Stimulated activated CD8-positive, alpha-beta memory T cell treated with anti-CD3 and anti-CD28 coated beads, Interleukin-12 subunit alpha, Interleukin-12 subunit beta, amount 100 ng/mL, for 4 hours (primary cell): ENCODE results near the gene TMOD1.

Source experiments
- DNase-seq: peaks from one replicate; pipeline ENCODE4 v3.0.0-alpha.2; 2020; ENCODE audit warnings: low read depth

TMOD1 gene

GRCh38 chr9:97548819-97549540, 47.5 kb downstream of the TMOD1 start:
- DNase-seq: no peak

GRCh38 chr9:97550386-97550785, 48.9 kb downstream of the TMOD1 start:
- no peak for DNase-seq

GRCh38 chr9:97551308-97551707, 49.8 kb downstream of the TMOD1 start:
- no peak for DNase-seq

DNA sequence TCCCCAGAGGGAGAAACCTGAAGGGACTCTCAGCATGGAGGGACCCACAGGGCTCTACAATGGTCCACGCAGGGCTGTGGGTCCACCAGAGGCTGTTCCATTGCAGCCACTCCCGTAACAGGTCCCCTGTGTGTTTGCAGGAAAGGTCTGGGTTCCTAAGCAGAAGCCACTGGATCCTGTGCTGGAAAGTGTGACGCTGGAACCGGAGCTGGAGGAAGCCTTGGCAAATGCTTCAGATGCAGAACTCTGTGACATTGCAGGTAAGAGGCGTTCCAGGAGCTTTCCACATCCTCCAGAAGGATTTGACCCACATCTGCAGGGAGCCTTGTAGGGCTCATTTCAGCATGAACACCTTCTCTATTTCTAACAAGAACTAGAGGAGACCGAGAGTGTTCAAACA, 51.7 kb downstream of the TMOD1 start:
- no peak for DNase-seq

GRCh38 chr9:97553841-97554240, 52.4 kb downstream of the TMOD1 start:
- DNase-seq: no peak

GRCh38 chr9:97554566-97555075, 53.2 kb downstream of the TMOD1 start:
- no peak for DNase-seq

GRCh38 chr9:97555164-97555563, 53.7 kb downstream of the TMOD1 start:
- no peak for DNase-seq

DNA sequence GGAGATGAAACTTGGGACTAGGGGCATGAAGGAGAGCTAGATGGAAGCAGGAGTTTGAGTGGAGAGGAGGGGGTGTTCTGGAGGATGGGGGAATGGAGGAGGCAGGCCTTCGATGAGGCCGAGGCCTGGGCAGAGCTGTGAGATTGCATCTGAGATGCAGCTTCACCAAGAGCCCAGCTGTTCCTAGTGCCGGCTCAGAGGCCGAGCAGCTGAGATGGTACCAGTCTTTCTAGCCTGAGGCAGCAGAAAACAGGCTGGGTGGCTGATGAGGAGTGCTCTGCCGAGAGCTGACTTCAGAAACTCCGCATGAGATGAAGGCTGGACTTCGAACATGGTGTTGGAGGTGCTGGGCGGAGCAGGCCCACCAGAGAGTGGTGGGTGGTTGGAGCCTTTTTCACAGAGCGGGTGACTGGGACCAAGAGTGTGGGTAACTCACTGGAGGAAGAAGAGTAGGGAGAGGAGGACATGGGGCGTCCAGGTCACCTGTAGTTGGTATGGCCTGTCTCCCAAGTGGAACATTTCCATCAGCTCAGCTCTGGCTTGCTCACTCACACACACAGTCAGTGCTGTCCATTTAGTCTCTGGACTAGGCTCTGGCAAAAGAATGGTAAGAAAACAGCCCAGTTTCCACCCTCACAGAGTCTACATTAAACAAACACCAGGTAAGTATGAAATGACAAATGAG, 54.7 kb downstream of the TMOD1 start:
- no peak for DNase-seq

DNA sequence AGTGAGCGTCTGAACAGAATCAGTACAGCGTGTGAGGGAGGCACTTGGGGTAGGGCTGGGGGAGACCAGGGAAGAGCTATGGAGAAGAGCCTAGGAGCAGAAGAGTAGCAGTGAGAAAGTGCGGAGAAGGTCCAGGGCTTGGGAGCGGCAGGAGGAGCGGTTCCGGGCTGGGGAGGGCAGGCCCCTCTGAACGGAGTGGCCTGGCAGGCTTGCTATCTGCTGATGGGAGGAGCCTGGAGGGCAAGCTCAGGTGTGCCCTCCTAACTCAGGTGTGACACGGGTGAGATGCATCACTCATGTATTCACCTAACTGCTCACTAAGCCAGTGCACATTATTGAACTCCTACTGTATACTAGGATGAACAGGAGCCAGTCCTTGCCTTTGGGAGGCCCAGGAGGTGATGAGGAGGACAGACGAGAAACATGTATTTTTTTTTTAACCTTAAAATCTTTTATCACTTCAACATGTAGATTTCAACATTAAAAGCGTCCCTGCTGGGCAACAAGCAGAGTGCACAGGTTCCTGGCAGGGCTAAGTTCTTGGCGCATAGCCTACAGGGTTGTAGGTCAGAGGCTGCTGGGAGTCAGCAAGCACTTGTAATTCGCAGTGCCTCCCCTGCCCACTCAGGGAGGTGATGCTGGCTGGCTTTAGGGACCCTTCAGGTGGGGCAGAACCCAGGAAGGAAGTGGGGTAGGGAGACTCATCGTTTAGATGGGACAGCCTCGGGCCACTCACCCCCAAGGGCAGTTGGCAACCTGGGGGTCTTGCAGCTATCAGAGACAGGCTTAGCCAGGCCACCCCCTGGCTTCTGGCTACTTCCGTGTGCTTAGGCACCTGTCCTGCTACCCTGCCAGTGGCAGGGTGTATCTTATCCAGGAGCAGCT, 55.5 kb downstream of the TMOD1 start:
- DNase-seq: no peak

- DNase-seq: no peak
Measured at GRCh38 chr9:97557606-97558095, 56.2 kb downstream of the TMOD1 start.

DNA sequence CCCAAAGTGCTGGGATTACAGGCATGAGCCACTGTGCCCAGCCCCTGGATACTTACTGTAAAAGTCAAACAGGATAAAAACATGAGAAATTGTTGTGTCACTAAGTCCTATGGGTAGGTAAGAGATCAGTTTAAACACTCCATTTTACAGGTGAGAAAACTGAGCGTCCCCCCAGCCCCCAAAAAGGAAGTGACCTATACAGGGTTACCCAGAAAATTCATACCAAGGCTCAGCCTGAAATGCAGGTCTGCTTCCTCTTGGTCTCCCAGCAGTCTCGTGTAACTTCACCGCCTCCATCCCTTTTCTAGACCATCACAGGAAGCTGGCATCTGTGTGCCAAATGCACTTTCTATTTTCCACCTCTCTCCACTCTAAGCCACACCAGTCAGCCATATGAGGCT, 57.2 kb downstream of the TMOD1 start:
- no peak for DNase-seq

- no peak for DNase-seq
Measured at GRCh38 chr9:97559111-97559514, 57.6 kb downstream of the TMOD1 start.

DNA sequence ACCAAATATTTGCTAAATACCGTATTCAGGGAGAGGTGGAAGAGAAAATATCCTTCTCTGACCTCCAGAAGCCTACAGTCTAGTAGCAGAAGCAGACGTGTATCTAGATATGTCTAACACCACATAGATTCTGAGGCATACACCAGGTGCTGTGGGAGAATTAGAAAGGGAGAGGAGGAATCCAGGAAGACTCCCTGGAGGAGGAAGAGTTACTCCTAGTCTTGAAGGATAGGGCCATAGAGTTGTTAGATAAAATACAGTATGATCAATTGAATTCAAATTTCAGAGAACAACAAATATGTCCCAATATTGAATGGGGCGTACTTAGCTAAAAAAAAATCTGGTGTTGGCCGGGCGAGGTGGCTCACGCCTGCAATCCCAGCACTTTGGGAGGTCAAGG, 58.7 kb downstream of the TMOD1 start:
- DNase-seq: no peak

- DNase-seq: no peak
Measured at GRCh38 chr9:97560851-97561250, 59.4 kb downstream of the TMOD1 start.

- no peak for DNase-seq
Measured at GRCh38 chr9:97561501-97561900, 60.0 kb downstream of the TMOD1 start.

- DNase-seq: no peak
Measured at GRCh38 chr9:97562542-97562941, 61.1 kb downstream of the TMOD1 start.

DNA sequence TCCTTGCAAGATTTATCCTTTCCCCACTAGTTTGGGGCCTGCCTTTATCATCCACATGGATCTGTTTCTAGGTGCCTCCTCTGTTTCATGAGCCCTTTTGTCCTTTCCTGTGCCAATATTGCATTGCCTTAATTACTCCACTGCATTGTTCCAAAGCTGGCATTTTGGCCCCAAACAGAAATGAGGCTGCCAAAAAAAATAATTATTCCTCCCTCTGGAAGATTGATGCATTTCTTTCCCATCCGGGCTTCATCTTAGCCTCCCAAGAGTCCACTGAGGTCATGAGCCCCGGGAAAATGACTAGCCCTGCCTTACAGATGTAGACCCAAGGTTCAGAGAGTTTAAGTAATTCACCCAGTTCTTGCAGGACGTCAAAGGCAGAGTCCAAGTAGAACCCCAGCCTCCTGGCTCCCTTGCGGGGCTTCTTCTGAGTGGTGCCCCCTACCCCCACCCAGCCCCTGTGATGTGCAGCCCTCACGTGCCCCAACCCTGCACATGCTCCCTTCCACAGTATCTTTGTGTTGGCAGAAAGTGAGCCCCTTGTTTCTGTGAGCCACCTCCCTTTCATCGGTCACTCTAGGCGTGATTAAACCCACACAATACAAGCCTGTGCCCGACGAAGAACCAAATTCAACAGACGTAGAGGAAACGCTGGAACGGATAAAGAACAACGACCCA, 62.1 kb downstream of the TMOD1 start:
- no peak for DNase-seq

GRCh38 chr9:97564291-97565175, 63.1 kb downstream of the TMOD1 start:
- no peak for DNase-seq

DNA sequence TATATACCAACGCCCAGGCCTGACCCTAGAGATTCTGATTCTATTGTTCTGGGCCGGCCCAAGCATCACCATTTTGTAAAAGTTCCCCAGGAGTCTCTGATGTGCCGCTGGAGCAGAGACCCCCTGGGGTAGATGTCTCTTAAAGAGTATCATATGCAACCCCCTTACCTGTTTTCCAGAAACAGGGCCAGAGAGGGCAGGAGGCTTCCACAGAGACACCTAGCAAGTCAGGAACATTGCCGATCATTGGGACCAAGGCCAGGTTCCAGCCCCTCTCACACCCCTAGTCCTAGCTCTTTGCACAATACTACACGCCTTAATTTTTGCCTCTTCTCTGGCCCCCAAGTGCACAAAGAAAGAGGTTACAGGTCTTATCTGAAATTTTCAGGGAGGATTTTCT, 63.8 kb downstream of the TMOD1 start:
- no peak for DNase-seq

GRCh38 chr9:97567182-97567893, 65.9 kb downstream of the TMOD1 start:
- no peak for DNase-seq
